NCI-H1092 (cell line): ENCODE results near the gene KLF12.

Source experiments
- DNase-seq: peaks from one replicate; lab custom pipeline; 2025; lab: John Stamatoyannopoulos, UW

The KLF12 gene

DNA sequence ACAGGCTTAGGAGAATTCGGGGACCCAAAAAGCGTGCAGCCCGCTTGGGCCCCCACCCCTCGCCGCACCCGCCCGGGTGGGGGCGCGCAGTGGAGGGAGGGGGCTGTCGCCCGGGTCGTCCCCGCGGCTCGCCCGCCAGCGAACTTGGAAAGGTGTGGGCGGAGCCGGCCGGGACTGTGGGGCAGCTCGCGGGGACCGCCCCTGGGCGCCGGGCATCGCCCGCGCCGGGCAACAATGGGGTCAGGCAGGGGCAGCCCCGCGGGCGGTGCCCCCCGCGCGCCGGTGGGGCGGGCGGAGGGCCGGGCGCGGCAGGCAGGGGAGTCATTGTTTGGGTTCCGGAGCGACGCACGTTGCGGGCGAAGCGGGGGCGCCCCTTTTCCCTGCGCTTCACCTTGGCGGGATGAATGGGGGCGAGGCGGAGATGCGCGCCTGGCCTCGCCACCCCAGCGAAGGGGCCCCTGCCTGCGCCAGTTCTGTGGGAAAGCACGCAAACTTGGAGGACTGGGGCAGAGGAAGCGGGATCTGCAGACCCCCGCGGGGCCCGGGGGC, 647 bp upstream of the KLF12 start:
- DNase-seq, result peak; percentile 78

DNA sequence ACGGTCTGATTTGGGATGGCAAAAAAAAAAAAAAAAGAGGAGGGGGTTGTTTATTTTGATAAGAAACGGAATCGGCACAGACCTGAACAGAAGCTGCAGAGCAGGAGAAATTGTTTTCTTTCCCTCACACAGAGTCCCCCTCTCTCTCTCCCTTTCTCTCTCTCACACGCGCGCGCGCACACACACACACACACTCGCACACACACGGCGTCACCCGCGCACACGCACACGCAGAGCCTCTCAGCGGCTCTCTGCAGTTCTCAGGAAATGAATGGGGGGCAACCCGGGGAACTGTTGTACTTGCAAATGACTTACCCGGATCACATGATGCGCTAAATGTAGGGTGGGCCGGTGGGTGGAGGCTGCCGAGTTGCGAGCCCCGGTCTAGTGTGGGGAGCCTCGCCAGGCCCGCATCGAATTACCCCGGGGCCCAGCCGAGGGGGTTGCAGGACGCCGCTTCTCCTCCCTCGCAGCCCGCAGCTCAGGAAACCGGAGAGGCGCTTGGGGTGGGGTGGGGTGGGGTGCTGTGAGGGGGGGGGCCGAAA, 475 bp downstream of the KLF12 start:
- peak; percentile 83 for DNase-seq

DNA sequence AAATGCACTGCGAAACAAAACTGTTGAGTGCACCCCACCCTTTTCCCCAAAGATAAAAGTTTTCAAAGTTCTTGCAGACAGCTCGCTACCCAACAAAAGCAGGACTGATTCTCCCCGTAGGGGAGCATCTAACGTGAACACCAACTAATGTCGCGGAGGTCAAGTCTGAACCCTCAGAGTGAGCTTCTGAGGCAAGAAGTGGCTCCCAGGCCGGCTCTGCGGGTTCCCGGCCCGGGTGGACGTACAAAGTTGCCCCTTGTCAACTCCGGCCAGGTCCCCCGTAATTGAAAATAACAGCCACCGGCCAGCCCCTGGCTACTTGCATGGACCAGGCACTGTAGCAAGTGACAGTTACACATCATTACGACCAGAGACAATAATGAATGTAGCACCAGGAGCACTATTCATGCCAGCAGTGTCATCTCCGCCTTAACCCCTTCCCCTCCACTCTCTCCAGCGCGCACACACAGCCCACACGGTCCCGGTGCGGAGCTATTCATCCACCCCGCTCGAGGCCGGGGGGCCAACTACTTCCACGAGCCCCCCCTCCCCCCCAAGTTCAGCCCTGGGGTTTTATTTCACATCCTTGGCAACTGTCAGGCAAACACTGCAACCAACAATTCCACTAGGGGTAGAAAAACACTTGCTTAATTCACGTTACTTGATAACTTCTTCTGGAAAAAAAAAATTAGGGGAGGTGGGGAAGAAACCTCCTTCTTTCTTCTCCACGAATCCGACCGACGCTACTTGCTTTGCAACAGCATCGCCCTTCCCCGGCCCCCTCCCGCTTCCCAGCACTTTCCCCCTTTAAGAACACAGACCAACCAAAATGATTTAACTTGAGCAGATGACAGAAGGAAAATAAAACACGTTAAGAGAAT, 1.2 kb downstream of the KLF12 start:
- DNase-seq, result no peak

DNA sequence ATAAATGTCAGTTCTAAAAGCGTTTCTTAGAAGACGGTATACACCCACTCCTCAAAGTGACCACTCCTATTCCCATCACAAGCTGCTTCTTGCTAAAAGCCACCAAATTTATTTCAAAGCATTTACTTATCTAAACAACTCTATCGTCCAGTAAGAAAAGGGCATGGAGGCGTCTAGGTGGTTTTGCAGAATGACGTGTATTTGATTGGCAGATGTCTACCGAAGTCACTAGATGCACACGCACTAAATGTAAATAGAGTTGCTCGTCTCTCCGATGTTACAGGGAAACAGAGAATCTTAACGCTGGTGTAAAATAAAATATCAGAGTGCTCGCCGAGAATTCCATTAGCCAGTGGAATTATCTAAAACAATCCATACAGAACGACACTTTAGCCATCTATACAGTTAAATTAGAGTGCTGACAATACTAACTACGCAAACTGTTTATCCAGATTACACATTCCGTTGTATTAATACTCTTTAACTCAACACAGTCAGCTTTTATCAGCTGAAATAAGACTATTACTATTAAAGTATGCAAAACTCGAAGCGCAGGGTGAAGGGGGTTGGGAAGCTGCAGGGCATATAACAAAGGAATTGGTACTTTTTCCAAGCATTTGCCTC, 1.9 kb downstream of the KLF12 start:
- DNase-seq, result no peak

DNA sequence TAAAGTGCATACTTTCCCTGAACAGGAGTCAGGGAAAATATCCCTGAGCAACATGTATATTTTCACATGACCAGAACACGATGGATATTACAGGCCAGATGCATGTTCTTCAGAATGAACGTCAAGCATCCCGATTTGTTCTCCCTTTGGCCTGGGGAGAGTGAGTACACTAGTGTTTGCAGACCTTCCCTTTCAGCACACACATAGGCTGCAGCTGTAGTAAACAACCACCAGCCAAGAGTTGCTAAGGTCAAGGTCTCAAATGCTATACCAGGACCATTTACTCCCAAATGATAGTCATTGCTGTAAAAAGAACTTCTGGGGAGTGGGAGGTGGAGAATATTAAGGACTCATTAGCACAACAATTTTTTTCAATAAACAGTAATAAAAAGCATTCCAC, 3.0 kb downstream of the KLF12 start:
- no peak for DNase-seq

DNA sequence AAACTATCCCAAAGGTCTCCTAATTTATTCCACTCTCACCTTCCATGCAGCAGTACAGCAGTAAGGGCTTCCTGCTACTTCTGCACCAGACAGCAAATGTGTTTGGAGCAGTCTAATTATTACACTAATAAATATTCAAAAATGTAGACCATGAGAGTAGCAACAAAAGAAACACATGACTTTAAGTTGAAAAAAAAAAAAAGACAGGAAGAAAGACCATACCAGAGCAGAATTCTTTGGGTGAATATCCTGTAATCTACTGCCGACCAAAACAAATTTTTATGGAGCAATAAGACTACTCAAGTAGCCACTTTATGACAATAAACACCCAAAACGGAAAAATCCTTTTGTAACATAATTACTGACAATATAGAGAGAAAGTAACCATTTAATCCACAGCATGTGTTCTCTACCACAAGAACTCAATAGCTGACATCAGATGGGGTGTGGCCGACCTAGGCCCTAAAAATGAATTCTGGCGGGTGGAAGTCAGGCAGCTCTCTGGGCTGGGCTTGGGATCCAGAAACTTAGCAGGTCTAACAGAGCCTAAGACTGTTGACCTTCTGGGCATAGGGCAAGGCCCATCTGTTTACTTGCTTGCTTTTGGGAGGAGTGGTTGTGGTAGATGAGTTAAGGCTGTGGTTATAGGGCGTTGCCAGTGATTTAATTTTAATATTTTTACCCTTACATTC, 4.6 kb downstream of the KLF12 start:
- DNase-seq, result no peak

DNA sequence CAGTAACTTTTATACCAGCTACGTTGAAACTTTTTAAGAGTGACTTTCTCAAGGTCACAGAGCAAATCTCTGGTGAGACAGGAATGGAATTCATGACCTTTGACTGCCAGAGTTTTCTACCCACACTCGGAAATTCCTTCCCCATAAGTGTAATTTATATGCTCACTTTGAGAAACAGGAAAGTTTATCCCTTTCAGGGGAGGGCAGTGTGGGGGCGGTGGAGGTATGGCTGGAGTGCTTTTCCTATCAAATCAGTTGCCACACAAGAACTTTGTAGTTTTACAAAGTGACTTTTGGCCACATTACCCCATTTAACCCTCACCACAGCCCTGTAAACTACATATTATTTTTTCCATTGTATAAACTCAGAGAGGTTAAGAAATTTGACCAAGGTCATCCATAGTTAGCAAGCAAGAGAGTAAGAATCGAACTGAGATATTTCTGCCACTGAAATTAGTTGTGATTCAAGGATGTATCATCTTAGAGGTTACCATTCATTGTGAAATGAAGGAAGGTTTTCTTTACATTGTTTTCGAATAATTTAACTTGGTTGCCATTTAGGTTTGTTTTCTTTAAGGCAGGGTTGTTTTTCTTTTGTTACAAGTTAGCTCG, 5.9 kb downstream of the KLF12 start:
- no peak for DNase-seq

DNA sequence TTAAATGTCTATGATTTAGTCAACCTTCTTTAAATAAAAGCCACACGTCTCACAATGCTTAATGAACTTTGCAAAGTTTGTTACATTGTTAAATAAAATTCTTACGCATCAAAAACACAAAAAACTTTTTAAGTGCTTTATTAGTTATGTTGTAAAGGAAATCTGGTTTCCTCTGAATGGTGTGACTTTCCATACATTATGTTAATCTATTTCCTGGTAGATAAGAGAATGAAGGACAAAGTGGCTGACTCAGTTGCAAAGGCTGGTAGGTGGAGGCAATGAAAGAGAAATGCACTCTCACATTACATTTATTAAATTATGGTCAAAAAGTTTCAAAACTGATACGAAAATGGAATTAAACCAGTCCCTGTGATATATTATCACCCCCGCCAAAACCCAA, 15.9 kb downstream of the KLF12 start:
- no peak for DNase-seq

DNA sequence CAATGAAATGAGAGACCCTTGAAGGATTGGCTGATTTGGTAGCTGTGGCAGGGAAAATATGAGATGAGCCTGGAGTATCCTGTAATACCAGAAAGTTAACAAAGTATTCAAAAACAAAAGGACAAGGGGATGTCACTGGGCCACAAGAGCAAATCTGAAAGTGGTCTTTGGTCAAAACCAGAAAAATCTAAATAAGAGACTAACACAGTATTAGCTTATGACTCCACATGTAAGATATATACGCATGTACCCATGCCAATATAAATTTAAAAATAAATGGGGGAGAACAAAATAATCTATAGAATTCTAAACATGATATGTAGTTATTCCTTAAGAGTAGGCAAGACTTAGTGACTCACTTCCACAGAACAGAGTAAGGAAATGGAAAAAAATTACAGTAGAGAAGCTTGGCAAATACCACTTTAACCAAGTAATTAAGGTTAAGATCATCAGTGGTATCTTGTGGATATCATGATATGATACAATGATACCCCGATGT, 16.9 kb downstream of the KLF12 start:
- no peak for DNase-seq

DNA sequence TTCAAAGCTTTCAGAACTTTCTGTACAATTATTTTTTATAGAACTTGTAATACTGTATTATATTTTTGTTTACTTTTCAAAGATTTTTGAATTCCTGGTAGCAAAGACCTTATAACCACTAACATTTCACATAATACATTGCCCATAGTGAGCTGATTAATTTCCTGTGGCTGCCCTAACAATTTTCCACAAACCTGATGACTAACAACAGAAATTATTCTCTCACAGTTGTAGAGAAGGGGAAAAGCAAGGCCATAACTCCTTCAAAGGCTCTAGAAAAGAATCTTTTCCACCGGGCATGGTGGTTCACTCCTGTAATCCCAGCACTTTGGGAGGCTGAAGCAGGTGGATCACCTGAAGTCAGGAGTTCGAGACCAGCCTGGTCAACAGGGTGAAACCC, 19.1 kb downstream of the KLF12 start:
- DNase-seq, result no peak

DNA sequence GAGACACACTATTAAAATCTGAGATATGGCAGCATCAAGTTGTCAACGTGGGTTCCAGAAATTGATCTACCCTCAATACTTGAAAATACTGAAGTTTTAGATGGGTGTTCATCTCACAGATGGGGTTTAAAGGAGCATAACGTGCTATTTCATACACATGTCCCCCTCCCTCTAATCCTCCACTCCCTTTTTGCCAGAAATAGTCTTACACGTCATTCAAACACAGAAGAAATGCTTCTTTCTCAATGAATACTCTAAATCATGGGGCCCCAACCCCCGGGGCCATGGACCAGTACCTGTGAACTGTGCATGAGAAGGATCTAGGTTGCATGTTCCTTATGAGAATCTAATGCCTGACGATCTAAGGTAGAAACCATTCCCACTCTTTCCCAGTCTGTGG, 19.6 kb downstream of the KLF12 start:
- no peak for DNase-seq

DNA sequence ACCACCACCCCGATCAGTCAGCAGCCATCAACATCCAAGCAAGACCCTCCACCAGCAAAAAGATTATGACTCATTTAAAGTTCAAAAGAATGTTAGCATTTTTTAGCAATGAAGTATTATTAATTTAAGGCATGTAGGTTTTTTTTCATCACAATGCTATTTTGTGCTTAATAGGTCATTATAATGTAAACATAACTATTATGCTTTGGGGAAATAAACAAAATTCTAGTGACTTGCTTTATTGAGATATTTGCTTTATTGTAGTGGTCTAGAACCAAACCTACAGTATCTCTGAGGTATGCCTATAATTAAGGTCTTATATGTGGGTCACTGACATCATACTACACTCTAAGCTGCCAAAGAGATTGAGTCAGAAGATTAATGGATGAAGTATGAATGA, 20.0 kb downstream of the KLF12 start:
- no peak for DNase-seq

DNA sequence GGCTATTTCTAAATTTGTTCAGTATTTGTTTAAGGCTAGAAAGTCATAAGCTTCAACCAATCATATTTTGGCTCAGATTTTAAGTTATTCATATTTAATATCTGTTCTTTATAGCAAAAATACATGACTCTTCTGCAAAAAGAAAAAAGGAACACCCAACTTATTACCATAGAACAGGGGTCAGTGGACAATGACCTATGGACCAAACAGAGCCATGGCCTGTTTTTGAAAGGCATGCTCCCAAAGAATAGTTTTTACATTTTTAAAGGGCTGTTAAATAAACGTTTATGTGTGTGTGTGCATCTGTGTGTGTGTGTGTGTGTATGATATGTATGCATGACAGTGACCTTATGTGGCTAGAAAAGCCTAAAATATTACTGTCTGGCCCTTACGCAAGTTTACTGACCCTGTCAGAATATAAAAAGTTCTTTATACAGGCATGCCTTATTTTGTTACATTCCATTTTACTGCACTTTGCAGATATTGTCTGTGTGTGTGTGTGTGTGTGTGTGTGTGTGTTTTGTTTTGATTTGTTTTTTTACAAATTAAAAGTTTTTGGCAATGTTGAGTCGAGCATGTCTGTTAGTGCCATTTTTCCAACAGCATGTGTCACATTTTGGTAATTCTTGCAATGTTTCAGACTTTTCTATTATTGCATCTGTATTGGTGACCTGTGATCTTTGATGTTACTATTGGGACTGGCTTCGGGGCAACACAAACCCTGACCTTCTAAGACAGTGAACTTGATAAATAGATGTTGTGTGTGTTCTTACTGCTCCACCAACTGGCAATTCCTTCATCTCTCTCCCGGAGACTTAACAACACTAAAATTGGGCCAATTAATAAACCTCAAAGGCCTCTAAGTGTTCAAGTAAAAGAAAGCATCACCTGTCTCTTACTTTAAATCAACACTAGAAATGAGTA, 22.0 kb downstream of the KLF12 start:
- DNase-seq, result no peak

DNA sequence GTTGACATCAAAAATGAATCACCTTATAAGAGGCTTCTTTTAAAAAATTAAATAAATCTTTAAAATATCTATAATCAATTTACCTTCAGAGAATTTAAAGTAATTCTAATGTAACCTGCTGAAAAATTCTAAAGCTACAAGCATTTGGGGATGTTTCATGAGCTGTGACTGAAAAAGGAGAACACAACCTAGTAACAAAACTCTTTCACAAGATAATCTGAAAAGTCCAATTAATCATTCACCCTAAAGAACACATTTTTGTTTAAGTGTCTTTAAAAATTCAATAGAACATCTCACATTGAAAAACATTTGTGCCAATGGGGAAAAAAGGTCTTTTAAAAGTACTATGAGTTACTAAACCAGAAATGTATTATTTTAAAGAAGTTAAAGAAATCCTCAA, 22.8 kb downstream of the KLF12 start:
- DNase-seq, result no peak

DNA sequence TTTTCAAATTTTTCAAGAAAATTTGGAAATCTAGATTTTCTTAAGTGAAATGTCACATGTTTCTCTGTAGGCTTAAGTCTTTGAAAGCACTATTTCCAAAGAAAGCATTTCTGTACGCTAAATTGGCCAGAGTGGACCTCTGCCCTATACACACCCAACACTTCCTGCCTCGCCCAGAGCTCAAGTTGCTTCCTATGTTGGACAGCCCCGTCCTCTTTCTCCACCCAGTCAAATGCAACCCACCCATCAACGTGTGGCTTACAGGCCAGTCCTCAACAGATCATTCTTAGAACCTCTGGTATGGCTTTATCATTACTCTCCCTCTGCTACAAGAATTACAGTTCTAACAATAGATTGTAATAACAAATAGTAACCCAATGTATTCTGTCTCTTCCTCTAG, 24.2 kb downstream of the KLF12 start:
- DNase-seq, result no peak

DNA sequence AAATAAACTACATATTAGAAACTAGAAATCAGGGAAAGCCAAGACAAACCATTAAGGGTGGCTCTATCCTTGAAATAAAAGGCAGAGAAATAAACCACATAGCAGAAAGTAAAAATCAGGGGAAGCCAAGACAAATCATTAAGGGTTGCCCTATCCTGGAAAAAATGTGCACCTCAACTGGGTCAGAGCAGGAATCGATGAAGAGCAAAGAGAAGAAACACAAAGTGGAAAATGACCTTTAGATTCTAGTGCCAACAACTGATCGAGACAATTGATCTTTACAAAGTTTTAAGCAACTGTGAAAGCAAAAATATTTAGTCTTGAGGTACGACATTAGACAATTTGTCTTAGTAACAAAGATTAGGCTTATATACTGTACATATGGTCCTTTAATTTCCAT, 26.6 kb downstream of the KLF12 start:
- DNase-seq, result no peak

DNA sequence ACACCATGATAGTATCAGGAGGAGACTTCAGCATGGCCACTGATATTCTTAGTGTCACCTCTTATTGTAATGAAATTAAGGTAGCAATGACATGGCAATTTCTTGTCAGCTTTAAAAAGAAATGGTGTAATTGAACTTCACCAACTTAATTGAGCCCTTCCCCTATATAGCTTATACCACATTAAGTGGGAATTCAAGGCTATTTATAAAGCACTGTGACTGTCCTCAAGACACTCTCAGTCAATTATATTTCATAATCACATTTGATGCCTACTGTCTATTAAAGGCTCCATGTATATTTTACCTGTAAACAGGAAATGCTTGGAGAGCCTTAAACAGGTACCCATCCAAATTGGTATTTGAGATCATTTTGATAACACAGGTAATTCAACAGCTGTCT, 28.3 kb downstream of the KLF12 start:
- no peak for DNase-seq

DNA sequence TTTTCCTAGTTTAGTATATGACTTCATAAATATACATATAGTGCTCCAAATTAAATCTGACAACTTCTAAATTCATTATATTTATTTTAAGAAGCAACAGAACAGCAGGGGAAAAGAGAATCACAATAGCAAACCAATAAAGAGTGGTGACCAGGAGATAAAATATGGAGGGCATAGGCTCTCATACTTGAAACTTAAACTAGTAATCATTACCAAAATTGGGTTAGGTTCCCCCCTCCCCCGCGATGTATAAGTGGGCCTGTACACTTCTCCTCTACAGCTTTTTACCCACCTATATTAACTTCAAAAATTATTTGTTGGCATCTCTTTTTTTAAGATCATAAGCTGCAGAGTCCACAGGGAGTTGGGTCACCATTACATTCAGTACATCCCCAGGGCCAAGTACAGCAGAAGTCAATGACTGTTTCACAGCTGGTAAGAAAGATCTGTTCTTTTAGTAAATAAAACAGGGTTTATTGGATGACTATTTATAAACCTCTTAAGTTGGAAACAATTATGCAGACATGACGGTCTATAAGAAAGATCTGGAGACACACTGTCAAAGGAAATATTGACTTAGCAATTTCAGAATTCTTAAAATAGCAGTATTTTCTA, 29.4 kb downstream of the KLF12 start:
- DNase-seq, result no peak

DNA sequence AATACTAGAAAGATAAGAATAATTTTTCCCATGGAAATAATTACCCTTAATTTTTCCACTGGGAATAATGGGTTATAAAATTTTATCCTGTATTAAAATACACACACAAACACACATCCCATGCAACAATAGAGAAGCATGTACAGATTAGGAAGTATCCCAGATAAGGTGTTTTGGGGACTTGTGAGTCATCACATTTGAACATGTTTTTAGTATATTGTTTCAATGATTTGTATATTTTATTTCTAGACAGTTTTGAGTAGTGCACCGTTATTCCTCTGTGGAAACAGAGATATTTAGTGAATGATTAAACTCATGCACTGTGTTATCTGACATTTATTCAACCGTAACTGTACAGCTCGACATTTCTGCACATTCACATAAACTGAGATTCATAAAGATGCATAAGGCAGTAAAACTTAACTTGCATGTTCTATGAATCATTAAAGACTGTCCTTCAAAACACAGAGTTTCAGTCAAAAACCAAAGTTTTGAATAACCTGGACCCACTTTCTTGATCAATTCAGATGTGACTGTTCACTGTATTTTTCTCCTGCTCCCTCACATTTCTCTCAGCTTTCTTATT, 30.1 kb downstream of the KLF12 start:
- DNase-seq, result no peak

DNA sequence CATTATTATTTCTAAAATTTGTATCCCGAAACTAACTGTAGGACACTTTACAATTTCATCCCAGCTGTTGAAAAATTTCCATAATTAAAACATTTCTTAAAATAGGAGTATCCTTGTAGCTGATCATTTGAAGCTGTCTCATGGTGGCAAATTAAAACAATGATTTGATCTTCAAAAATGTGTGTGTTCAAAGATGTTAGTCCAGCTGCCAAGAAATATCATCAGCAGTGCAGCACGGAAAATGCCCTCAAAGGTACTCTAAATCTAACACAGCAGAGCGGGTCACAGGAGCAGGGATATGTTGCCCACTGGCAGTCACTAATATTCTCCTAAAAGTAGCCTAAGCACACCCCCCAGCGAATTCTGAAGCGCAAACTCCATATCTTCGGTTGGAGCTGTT, 31.0 kb downstream of the KLF12 start:
- no peak for DNase-seq
